HG03139 (cell line): Measurements from ENCODE around the gene SCT.
"Not testable (repeated sequence)": the region's sequence is repeated elsewhere in the genome, so short reads cannot be mapped to it uniquely, and the experiment has no call there.

Source experiments
- ATAC-seq: cut with Tn5 transposase; IDR thresholded peaks from one replicate; pipeline ENCODE4 v1.9.1; 2021; ENCODE audit not compliant: unreplicated experiment

SCT gene

GRCh38 chr11:626475-627307 lies at the start of gene SCT:
SCT (minus strand) TSS chr11:627181; CDS start chr11:627143, 38 bp downstream.
- ATAC-seq, result no peak

- ATAC-seq, result no peak
These were observed 47.4 kb upstream of the SCT start for GRCh38 chr11:674406-674805.

GRCh38 chr11:673866-674265 lies 46.9 kb upstream of the SCT start:
- ATAC-seq, result no peak

- no peak for ATAC-seq
These were observed 38.8 kb upstream of the SCT start for GRCh38 chr11:665704-666281.

- no peak for ATAC-seq
These were observed 38.2 kb upstream of the SCT start for GRCh38 chr11:665062-665703.

- ATAC-seq, result no peak
These were observed 35.8 kb upstream of the SCT start for GRCh38 chr11:662689-663274.

- no peak for ATAC-seq
These were observed 33.9 kb upstream of the SCT start for GRCh38 chr11:660681-661444.

GRCh38 chr11:660281-660680 lies 33.3 kb upstream of the SCT start:
- ATAC-seq, result no peak

- no peak for ATAC-seq
These were observed 32.6 kb upstream of the SCT start for GRCh38 chr11:659532-660085.

- no peak for ATAC-seq
These were observed 30.7 kb upstream of the SCT start for GRCh38 chr11:657691-658126.

GRCh38 chr11:656866-657265 lies 29.9 kb upstream of the SCT start:
- ATAC-seq, result no peak

GRCh38 chr11:656426-656825 lies 29.4 kb upstream of the SCT start:
- ATAC-seq, result no peak

- no peak for ATAC-seq
These were observed 28.2 kb upstream of the SCT start for GRCh38 chr11:655036-655726.

GRCh38 chr11:654444-654843 lies 27.5 kb upstream of the SCT start:
- not testable (repeated sequence) for ATAC-seq

GRCh38 chr11:653837-654236 lies 26.9 kb upstream of the SCT start:
- ATAC-seq, result no peak

- ATAC-seq, result not testable (repeated sequence)
These were observed 26.2 kb upstream of the SCT start for GRCh38 chr11:653136-653535.

GRCh38 chr11:650482-650881 lies 23.5 kb upstream of the SCT start:
- no peak for ATAC-seq

GRCh38 chr11:647672-648158 lies 20.7 kb upstream of the SCT start:
- ATAC-seq, result not testable (repeated sequence)

GRCh38 chr11:646214-646613 lies 19.2 kb upstream of the SCT start:
- no peak for ATAC-seq

GRCh38 chr11:645536-645935 lies 18.6 kb upstream of the SCT start:
- no peak for ATAC-seq
